SK-N-SH (cell line): ENCODE measurements around the gene TPM3.

Experiments
- CTCF ChIP-seq: fragments of 200-600 bp; sonication (generic); IDR thresholded peaks from 2 replicates; pipeline ENCODE4 v1.6.1; 2017; ENCODE audit warnings: antibody characterized with exemption, mild to moderate bottlenecking, moderate library complexity
- EP300 ChIP-seq, 2 experiments: IDR thresholded peaks; 2 replicates each; pipeline versions ENCODE4 v1.4.0 to v1.6.1; 2012; ENCODE audit warnings: borderline replicate concordance in 1 of 2, low read depth in 1 of 2, low read length in 1 of 2
- RCOR1 ChIP-seq: fragments of 150-350 bp; IDR thresholded peaks from 2 replicates; pipeline ENCODE4 v1.6.1; 2017; ENCODE audit warnings: antibody characterized with exemption, low read length
- RFX5 ChIP-seq: IDR thresholded peaks from 2 replicates; pipeline ENCODE4 v1.6.1; 2012; ENCODE audit warnings: mild to moderate bottlenecking, improper control_type of control experiment, low read length
- YY1 ChIP-seq: IDR thresholded peaks from 2 replicates; pipeline ENCODE4 v1.4.0; 2012; ENCODE audit warnings: low read depth, mild to moderate bottlenecking

GRCh38 chr1:154171880-154172279 lies 20.0 kb downstream of the TPM3 start:
- TF ChIP-seq CTCF (no peak), RCOR1 (no peak), EP300 (IDR thresholded peaks at IDR 0.05; ENCODE audit: borderline replicate concordance in 1 of 2, low read depth in 1 of 2, low read length in 1 of 2) (no peak), YY1 (no peak), RFX5 (no peak)
